ENCODE data around the gene DCLK2. TPM values are rescaled to one million over a fixed set of nuclear protein-coding genes. Genes with fewer than 3 reads are reported as not detected.

Gene DCLK2
- total RNA-seq, 1 experiment from 2014 or later: 5.2 TPM

GRCh38 chr4:150199056-150199455, 120.8 kb downstream of the DCLK2 start:
- no peak for DNase-seq (ENCODE audit: low read depth)

GRCh38 chr4:150205016-150205415, 126.8 kb downstream of the DCLK2 start:
- DNase-seq (ENCODE audit: low read depth): no peak

- no peak for DNase-seq (ENCODE audit: low read depth)
Measured at GRCh38 chr4:150206265-150206664, 128.0 kb downstream of the DCLK2 start.

GRCh38 chr4:150206954-150207353, 128.7 kb downstream of the DCLK2 start:
- DNase-seq (ENCODE audit: low read depth): no peak

- no peak for DNase-seq (ENCODE audit: low read depth)
Measured at GRCh38 chr4:150207871-150208270, 129.6 kb downstream of the DCLK2 start.

GRCh38 chr4:150209140-150209829, 131.0 kb downstream of the DCLK2 start:
- DNase-seq (ENCODE audit: low read depth): peak; percentile 61

- no peak for DNase-seq (ENCODE audit: low read depth)
Measured at GRCh38 chr4:150211016-150211415, 132.8 kb downstream of the DCLK2 start.

GRCh38 chr4:150211799-150212445, 133.7 kb downstream of the DCLK2 start:
- DNase-seq (ENCODE audit: low read depth): no peak

GRCh38 chr4:150212485-150212884, 134.2 kb downstream of the DCLK2 start:
- no peak for DNase-seq (ENCODE audit: low read depth)

- no peak for DNase-seq (ENCODE audit: low read depth)
Measured at GRCh38 chr4:150212927-150213326, 134.7 kb downstream of the DCLK2 start.

GRCh38 chr4:150215601-150216000, 137.4 kb downstream of the DCLK2 start:
- no peak for DNase-seq (ENCODE audit: low read depth)

- no peak for DNase-seq (ENCODE audit: low read depth)
Measured at GRCh38 chr4:150216726-150217125, 138.5 kb downstream of the DCLK2 start.

GRCh38 chr4:150217192-150217591, 138.9 kb downstream of the DCLK2 start:
- peak; percentile 60 for DNase-seq (ENCODE audit: low read depth)

- DNase-seq (ENCODE audit: low read depth): no peak
Measured at GRCh38 chr4:150217808-150218207, 139.6 kb downstream of the DCLK2 start.

GRCh38 chr4:150218447-150218846, 140.2 kb downstream of the DCLK2 start:
- no peak for DNase-seq (ENCODE audit: low read depth)

GRCh38 chr4:150219841-150220240, 141.6 kb downstream of the DCLK2 start:
- DNase-seq (ENCODE audit: low read depth): no peak

GRCh38 chr4:150224896-150225591, 146.8 kb downstream of the DCLK2 start:
- peak; percentile 80 for DNase-seq (ENCODE audit: low read depth)

- DNase-seq (ENCODE audit: low read depth): peak; percentile 69
Measured at GRCh38 chr4:150229520-150229919, 151.3 kb downstream of the DCLK2 start.

- DNase-seq (ENCODE audit: low read depth): no peak
Measured at GRCh38 chr4:150230561-150230960, 152.3 kb downstream of the DCLK2 start.

GRCh38 chr4:150231107-150231770, 153.0 kb downstream of the DCLK2 start:
- no peak for DNase-seq (ENCODE audit: low read depth)

GRCh38 chr4:150232029-150232428, 153.8 kb downstream of the DCLK2 start:
- no peak for DNase-seq (ENCODE audit: low read depth)

GRCh38 chr4:150234246-150234645, 156.0 kb downstream of the DCLK2 start:
- no peak for DNase-seq (ENCODE audit: low read depth)
